ENCODE results near the gene SETD3.

The SETD3 gene

GRCh38 chr14:99384450-99385417, 95.9 kb downstream of the SETD3 start:
- no peak for DNase-seq

GRCh38 chr14:99383472-99384449, 96.9 kb downstream of the SETD3 start:
- no peak for DNase-seq

GRCh38 chr14:99382781-99383471, 97.7 kb downstream of the SETD3 start:
- no peak for DNase-seq

GRCh38 chr14:99382071-99382470, 98.6 kb downstream of the SETD3 start:
- no peak for DNase-seq

GRCh38 chr14:99381688-99382060, 99.0 kb downstream of the SETD3 start:
- no peak for DNase-seq

- no peak for DNase-seq
These were observed 99.5 kb downstream of the SETD3 start for GRCh38 chr14:99380991-99381687.

- DNase-seq, result no peak
These were observed 100.3 kb downstream of the SETD3 start for GRCh38 chr14:99380402-99380801.

GRCh38 chr14:99378782-99379214, 101.9 kb downstream of the SETD3 start:
- no peak for DNase-seq

GRCh38 chr14:99377951-99378350, 102.7 kb downstream of the SETD3 start:
- no peak for DNase-seq

- DNase-seq, result no peak
These were observed 105.7 kb downstream of the SETD3 start for GRCh38 chr14:99374964-99375363.

GRCh38 chr14:99363616-99364290, 116.9 kb downstream of the SETD3 start:
- DNase-seq, result no peak

GRCh38 chr14:99363051-99363450, 117.6 kb downstream of the SETD3 start:
- DNase-seq, result no peak

- DNase-seq, result no peak
These were observed 119.0 kb downstream of the SETD3 start for GRCh38 chr14:99361596-99362215.

- no peak for DNase-seq
These were observed 119.7 kb downstream of the SETD3 start for GRCh38 chr14:99360774-99361595.

- no peak for DNase-seq
These were observed 120.8 kb downstream of the SETD3 start for GRCh38 chr14:99359906-99360305.

- DNase-seq, result no peak
These were observed 122.7 kb downstream of the SETD3 start for GRCh38 chr14:99357916-99358390.

GRCh38 chr14:99357151-99357915, 123.3 kb downstream of the SETD3 start:
- DNase-seq, result no peak

- DNase-seq, result no peak
These were observed 124.5 kb downstream of the SETD3 start for GRCh38 chr14:99356031-99356608.

Measured in cortex of kidney (tissue), 1 donor.